GM15510 (cell line): Measurements from ENCODE around the gene TMEM187.

Source experiments
- POLR2A ChIP-seq: IDR thresholded peaks from 3 replicates; pipeline ENCODE4 v1.6.1; 2011; ENCODE audit warnings: borderline replicate concordance; ENCODE audit not compliant: insufficient read length; ENCODE audit errors: extremely low read depth

TMEM187 gene

GRCh38 chrX:153972368-153973126 lies at the start of gene TMEM187:
TSS of gene TMEM187 (plus strand) at chrX:153972754. CDS start at chrX:153982063, 9,309 bp downstream.
- peak; percentile 56 for TF ChIP-seq POLR2A

- no peak for TF ChIP-seq POLR2A
Measured at GRCh38 chrX:153922932-153923857, 49.4 kb upstream of the TMEM187 start.

GRCh38 chrX:153924149-153924861 lies 48.2 kb upstream of the TMEM187 start:
- TF ChIP-seq POLR2A = no peak

GRCh38 chrX:153925387-153925738 lies 47.2 kb upstream of the TMEM187 start:
- peak; percentile 94 for TF ChIP-seq POLR2A

DNA sequence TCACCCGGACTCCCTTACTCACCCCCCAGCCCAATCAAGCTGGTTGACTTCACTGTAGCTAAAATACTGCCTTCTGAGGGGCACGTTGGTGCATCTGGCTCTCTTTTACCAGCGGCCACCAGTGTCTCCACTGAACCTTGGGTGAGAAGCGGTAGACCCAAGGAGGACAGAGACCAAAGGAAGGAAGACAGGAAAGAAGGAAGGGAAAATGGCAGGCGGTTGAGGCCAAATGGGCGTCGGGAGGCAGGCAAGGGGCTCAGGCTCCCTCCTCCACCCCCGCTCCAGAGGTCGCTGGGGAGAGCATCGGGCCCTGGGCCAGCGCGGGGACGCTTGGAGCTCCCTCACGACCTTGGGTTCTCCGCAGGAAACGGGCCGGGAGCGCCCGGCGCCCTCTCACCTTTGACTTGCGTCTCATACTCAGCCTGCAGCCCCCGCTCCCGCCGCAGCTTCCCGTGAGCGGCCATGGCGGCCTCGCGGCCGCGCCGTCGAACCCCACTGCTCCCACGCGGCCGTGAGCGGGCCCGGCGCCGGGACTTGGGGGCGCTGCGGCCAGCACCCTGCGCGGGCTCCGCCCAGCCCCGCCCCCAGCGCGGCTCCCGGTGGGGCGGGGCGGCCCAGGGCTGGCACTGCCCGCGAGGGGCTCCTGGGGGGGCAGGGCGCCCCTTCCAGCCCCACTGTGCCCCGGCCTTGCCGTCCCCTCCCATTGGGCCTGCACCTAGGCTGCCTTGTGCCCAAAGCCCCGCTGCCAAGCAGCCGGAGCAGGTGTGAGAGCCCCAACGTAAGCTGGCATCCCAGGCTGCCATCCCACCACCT lies 46.6 kb upstream of the TMEM187 start, which contains the start of gene ARHGAP4:
TSS of gene ARHGAP4 (minus strand) at position 526 of the 813 bp plus-strand sequence. CDS start at position 464, 62 bp downstream.
- peak; percentile 57 for TF ChIP-seq POLR2A

GRCh38 chrX:153926552-153926857 lies 46.0 kb upstream of the TMEM187 start:
- no peak for TF ChIP-seq POLR2A

DNA sequence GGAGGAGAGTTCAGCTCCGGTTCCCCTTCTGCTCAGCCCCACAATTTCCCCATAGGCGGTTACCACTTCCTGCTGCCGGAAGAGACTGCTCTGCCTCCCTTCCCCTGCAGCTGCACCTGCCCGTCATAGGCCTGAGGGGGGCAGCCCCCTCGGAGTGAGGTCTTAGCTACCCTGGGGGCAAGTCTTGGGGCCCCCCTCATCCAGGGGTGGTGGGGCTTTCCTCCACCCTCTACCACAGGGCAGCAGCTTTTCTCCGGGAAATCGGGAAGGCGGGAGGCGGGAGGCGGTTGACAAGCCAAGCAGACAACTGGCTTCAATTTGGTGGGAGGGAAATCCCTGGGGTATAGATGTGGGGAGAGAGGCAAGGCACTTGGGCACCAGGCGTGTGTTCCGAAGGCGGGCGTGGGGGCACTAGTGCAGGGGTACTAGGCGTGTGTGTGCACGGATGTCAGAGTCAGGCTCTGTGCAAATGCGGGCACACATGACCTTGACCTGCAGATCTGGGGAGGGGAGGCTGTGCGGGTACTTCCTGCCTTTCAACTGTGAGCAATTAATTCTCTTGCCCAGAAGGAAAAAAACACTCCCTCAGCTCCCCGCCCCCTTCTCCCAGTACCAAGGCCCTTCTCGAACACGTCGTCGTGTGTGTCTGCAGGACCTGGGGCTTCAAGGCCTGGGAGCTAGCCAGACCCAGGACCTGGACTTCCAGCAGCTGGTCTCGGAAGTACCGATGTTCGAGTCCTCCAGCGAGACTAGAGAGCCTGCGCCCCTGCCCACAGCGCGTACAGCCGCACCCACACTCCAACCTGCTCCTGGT lies 45.5 kb upstream of the TMEM187 start:
- TF ChIP-seq POLR2A = peak; percentile 53

DNA sequence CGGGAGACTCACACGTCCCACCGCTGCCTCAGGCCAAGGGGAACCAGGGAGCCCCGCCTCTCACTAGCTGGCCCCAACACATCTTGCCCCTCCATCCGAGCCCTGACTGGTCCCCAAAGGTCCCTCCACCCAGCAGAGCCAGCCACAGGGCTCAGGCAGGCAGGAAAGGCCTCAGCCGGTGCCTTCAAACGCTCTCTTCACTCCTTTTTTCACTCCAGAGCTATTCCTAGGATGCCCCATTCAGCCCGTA lies 45.0 kb upstream of the TMEM187 start:
- no peak for TF ChIP-seq POLR2A

DNA sequence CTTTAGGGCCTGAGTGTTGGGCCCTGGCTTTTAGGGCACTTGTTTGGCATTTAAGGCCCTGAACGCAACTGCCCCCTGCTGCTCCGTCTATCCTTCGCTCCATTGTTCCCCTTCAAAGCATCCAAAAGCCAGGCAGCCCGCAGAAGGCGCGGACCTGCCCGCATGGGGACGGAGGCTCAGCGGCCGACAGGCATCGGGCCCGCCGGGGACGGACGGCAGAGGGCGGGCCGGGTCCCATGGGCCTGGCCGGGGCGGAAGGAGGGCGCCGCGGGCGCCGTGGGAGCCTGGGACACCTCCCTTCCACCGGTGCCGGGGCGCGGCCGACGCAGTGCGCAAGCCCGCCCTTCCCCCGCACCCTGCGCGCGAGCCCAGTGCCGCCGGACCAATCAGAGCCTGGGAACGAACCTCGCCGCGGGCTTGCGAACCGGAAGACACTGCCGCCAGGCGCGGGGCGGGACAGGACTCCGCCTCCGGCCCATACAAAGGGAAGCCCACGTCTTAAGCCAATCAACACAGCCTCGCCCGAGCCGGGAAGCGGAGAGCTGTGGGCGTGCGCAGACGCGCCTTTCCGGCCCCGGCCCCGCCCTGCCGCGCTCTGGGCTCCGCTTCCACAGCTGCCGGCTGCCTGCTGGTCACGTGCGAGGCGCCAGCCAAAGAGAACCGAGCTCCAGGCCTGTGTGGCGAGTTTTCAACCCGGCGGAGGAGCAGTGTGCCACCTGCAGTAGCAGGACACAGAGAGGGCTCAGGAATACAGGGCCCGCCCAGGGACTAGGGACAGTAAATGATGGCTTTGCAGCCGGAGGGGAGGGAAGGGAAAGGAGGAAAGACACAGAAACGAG lies 44.4 kb upstream of the TMEM187 start:
- peak; percentile 69 for TF ChIP-seq POLR2A

- no peak for TF ChIP-seq POLR2A
Measured at GRCh38 chrX:153928846-153929245, 43.7 kb upstream of the TMEM187 start.

GRCh38 chrX:153929576-153929975 lies 43.0 kb upstream of the TMEM187 start:
- TF ChIP-seq POLR2A = no peak

DNA sequence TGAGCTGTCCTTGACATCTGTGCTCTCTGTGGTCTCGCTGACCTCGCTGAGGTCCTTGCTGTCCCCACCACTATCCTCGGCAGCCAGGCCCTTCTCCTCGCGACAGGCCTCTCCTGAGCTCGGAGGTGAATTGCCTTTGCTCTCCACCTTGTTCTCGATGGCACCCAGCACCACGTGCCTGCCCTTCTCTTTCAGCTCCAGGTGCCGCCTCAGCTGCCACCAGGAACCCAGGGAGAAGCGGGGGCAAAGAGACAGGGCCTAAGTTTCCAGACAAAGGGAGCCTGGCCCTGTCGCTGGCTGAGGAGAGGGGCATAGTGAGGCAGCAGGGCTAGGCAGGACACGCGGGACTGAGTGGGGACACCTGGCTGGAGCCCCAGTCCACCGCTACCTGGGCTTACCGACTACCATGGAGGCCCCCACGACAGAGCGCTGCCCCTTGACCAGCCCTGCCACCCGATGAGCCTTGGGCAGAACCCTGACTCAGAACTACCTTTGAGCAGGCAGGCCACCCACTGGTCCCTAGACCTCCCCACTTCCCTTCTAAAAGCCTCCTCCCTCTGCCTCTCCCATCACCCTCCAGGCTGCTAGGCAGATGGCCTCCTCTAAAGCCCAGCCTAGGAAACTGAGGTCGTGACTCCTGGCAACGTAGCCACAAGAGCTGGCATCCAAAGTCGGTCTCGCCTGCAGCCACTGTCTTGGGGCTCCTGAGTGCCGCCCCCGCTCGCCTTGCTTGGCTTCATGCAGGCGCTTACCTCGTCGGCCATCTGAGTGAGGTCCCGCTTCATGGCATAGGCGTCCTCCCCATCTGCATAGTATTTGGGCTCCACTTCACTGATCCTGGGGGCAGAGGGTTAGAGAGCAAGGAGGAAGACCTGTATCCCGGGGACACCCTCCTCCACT lies 42.3 kb upstream of the TMEM187 start:
- no peak for TF ChIP-seq POLR2A

GRCh38 chrX:153931151-153931550 lies 41.4 kb upstream of the TMEM187 start:
- TF ChIP-seq POLR2A = no peak

- no peak for TF ChIP-seq POLR2A
Measured at GRCh38 chrX:153931748-153932147, 40.8 kb upstream of the TMEM187 start.
